Measurements from ENCODE around the gene TXLNB. TPM values are rescaled to one million over a fixed set of nuclear protein-coding genes. Genes with fewer than 3 reads are reported as not detected.
"Not testable (repeated sequence)": the region's sequence is repeated elsewhere in the genome, so short reads cannot be mapped to it uniquely, and the experiment has no call there.

The TXLNB gene
- polyA plus RNA-seq, 1 donor: 1.2 TPM

GRCh38 chr6:139293230-139293629 is 1.4 kb upstream of the TXLNB start:
- not testable (repeated sequence) for DNase-seq; H3K27me3 ChIP-seq (ENCODE audit: control insufficient read depth, insufficient read depth, low read length); H3K36me3 ChIP-seq (ENCODE audit: control insufficient read depth, insufficient read depth, low read length); H3K4me1 ChIP-seq (ENCODE audit: control insufficient read depth, insufficient read depth, low read length); H3K4me3 ChIP-seq (ENCODE audit: low read length); H3K27ac ChIP-seq (ENCODE audit: low read length); H3K9me3 ChIP-seq (ENCODE audit: control insufficient read depth, low read depth, low read length)
- 97% methylated on average over 6 of the region's 10 CpGs for WGBS (ENCODE audit: insufficient coverage, low lambda C conversion rate)

DNA sequence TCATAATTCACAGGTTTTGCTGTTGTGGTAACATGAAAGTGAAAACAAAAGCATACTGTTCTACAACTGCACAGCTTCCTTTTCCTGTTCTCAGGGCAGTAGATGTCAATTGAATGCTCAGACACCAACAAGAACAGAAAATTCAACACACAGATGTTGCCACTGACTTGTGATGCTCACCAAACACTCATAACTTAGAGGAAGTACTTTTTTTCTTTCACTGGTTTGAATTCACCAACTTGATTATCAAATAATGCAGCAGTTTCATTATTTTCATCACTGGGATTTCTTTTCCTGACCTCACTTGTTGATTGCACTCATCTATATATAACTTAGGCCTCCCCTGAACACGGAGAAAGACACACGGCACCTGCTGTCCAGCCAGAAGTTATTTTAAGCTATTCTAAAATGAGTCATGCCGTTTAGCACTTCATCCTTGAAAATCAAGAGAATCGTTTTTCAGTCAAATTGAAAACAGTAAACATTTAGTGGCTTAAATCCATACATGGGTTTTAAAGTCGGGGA is 949 bp downstream of the TXLNB start:
- H3K27me3 ChIP-seq (ENCODE audit: control insufficient read depth, insufficient read depth, low read length): no peaks in the 10 kb centered on the region
- H3K9me3 ChIP-seq (ENCODE audit: control insufficient read depth, low read depth, low read length): peaks cover 2% of the 10 kb centered on the region
- H3K36me3 ChIP-seq (ENCODE audit: control insufficient read depth, insufficient read depth, low read length): no peaks in the 10 kb centered on the region
- DNase-seq: peak; percentile 28 to 38
- H3K4me3 ChIP-seq (ENCODE audit: low read length): no peak overlapping the region
- H3K27ac ChIP-seq (ENCODE audit: low read length): peak overlapping the region; percentile 21
- 63% methylated on average over 4 of the region's 5 CpGs for WGBS (ENCODE audit: insufficient coverage, low lambda C conversion rate)
- H3K4me1 ChIP-seq (ENCODE audit: control insufficient read depth, insufficient read depth, low read length): no peaks in the 10 kb centered on the region

- WGBS (ENCODE audit: insufficient coverage, low lambda C conversion rate): no CpG with 5 or more reads among the region's 10 CpGs
- Histone ChIP-seq H3K9me3 (ENCODE audit: control insufficient read depth, low read depth, low read length) (no peaks in the 10 kb centered on the region), H3K4me3 (ENCODE audit: low read length) (no peak overlapping the region), H3K36me3 (ENCODE audit: control insufficient read depth, insufficient read depth, low read length) (no peaks in the 10 kb centered on the region), H3K4me1 (ENCODE audit: control insufficient read depth, insufficient read depth, low read length) (no peaks in the 10 kb centered on the region), H3K27ac (ENCODE audit: low read length) (no peak overlapping the region), H3K27me3 (ENCODE audit: control insufficient read depth, insufficient read depth, low read length) (no peaks in the 10 kb centered on the region)
- DNase-seq: no peak
Observed at GRCh38 chr6:139289233-139289632, 2.6 kb downstream of the TXLNB start.

GRCh38 chr6:139288496-139289040 is 3.2 kb downstream of the TXLNB start:
- no peaks in the 10 kb centered on the region for H3K4me1 ChIP-seq (ENCODE audit: control insufficient read depth, insufficient read depth, low read length)
- DNase-seq: no peak

DNA sequence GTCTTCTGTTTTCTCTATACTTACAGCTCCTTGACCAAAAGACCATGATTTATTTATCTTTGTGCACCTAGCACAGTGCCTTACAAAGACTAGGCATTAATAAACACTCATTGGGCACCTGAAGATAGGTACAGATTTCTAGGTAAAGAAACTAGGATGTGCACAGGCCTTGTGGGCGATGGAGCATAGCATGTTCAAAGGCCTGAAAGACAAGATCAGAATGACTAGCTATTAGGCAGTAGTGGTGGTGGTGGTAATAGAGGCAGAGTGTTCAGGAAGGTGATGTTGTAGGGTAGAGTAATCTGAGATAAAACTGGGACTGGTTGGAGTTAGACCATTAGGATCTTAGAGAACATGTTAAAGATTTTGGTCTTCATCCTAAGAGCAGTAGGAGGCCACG is 3.9 kb downstream of the TXLNB start:
- Histone ChIP-seq H3K4me1 (ENCODE audit: control insufficient read depth, insufficient read depth, low read length) (no peaks in the 10 kb centered on the region), H3K4me3 (ENCODE audit: low read length) (no peak overlapping the region), H3K27me3 (ENCODE audit: control insufficient read depth, insufficient read depth, low read length) (no peaks in the 10 kb centered on the region), H3K27ac (ENCODE audit: low read length) (no peak overlapping the region), H3K36me3 (ENCODE audit: control insufficient read depth, insufficient read depth, low read length) (no peaks in the 10 kb centered on the region), H3K9me3 (ENCODE audit: control insufficient read depth, low read depth, low read length) (no peaks in the 10 kb centered on the region)
- WGBS (ENCODE audit: insufficient coverage, low lambda C conversion rate): 100% methylated on average over 1 of the region's 2 CpGs
- no peak for DNase-seq

More at GRCh38 chr6:139288496-139289040, 3.2 kb downstream of the TXLNB start:
- Histone ChIP-seq H3K36me3 (ENCODE audit: control insufficient read depth, insufficient read depth, low read length) (no peaks in the 10 kb centered on the region), H3K27ac (ENCODE audit: low read length) (no peak overlapping the region), H3K9me3 (ENCODE audit: control insufficient read depth, low read depth, low read length) (no peaks in the 10 kb centered on the region), H3K4me3 (ENCODE audit: low read length) (no peak overlapping the region), H3K27me3 (ENCODE audit: control insufficient read depth, insufficient read depth, low read length) (no peaks in the 10 kb centered on the region)
- WGBS (ENCODE audit: insufficient coverage, low lambda C conversion rate): 80% methylated on average over 1 of the region's 8 CpGs

DNA sequence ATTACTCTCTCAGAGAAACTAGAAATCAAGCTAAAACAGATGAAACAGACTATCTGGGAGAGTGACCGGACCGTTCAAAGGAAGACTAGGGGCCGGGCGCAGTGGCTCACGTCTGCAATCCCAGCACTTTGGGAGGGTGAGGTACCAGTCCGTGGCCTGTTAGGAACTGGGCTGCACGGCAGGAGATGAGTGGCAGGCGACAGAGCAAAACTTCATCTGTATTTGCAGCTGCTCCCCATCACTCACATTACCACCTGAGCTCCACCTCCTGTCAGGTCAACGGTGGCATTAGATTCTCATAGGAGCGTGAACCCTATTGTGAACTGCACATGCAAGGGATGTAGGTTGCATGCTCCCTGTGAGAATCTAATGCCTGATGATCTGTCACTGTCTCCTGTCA is 5.4 kb downstream of the TXLNB start:
- H3K4me1 ChIP-seq (ENCODE audit: control insufficient read depth, insufficient read depth, low read length); H3K9me3 ChIP-seq (ENCODE audit: control insufficient read depth, low read depth, low read length); H3K36me3 ChIP-seq (ENCODE audit: control insufficient read depth, insufficient read depth, low read length); H3K27me3 ChIP-seq (ENCODE audit: control insufficient read depth, insufficient read depth, low read length); H3K27ac ChIP-seq (ENCODE audit: low read length); H3K4me3 ChIP-seq (ENCODE audit: low read length); DNase-seq: not testable (repeated sequence)
- WGBS (ENCODE audit: insufficient coverage, low lambda C conversion rate): 100% methylated on average over 2 of the region's 10 CpGs

GRCh38 chr6:139285590-139285989 is 6.2 kb downstream of the TXLNB start:
- no CpG with 5 or more reads among the region's 6 CpGs for WGBS (ENCODE audit: insufficient coverage, low lambda C conversion rate)
- Histone ChIP-seq H3K27ac (ENCODE audit: low read length) (no peak overlapping the region), H3K4me1 (ENCODE audit: control insufficient read depth, insufficient read depth, low read length) (no peaks in the 10 kb centered on the region), H3K9me3 (ENCODE audit: control insufficient read depth, low read depth, low read length) (no peaks in the 10 kb centered on the region), H3K27me3 (ENCODE audit: control insufficient read depth, insufficient read depth, low read length) (no peaks in the 10 kb centered on the region), H3K4me3 (ENCODE audit: low read length) (no peak overlapping the region), H3K36me3 (ENCODE audit: control insufficient read depth, insufficient read depth, low read length) (no peaks in the 10 kb centered on the region)
- DNase-seq: no peak

- H3K36me3 ChIP-seq (ENCODE audit: control insufficient read depth, insufficient read depth, low read length): no peaks in the 10 kb centered on the region
- no peak overlapping the region for H3K4me3 ChIP-seq (ENCODE audit: low read length)
- H3K27me3 ChIP-seq (ENCODE audit: control insufficient read depth, insufficient read depth, low read length): no peaks in the 10 kb centered on the region
- H3K27ac ChIP-seq (ENCODE audit: low read length): no peak overlapping the region
- DNase-seq: no peak
- H3K9me3 ChIP-seq (ENCODE audit: control insufficient read depth, low read depth, low read length): no peaks in the 10 kb centered on the region
- H3K4me1 ChIP-seq (ENCODE audit: control insufficient read depth, insufficient read depth, low read length): no peaks in the 10 kb centered on the region
- no CpG with 5 or more reads among the region's 3 CpGs for WGBS (ENCODE audit: insufficient coverage, low lambda C conversion rate)
Observed at GRCh38 chr6:139284789-139285188, 7.0 kb downstream of the TXLNB start.

GRCh38 chr6:139282684-139283083 is 9.1 kb downstream of the TXLNB start:
- no peak for DNase-seq
- Histone ChIP-seq H3K9me3 (ENCODE audit: control insufficient read depth, low read depth, low read length) (no peaks in the 10 kb centered on the region), H3K27ac (ENCODE audit: low read length) (no peak overlapping the region), H3K27me3 (ENCODE audit: control insufficient read depth, insufficient read depth, low read length) (no peaks in the 10 kb centered on the region), H3K4me3 (ENCODE audit: low read length) (no peak overlapping the region), H3K36me3 (ENCODE audit: control insufficient read depth, insufficient read depth, low read length) (no peaks in the 10 kb centered on the region), H3K4me1 (ENCODE audit: control insufficient read depth, insufficient read depth, low read length) (no peaks in the 10 kb centered on the region)
- no CpG with 5 or more reads among the region's 3 CpGs for WGBS (ENCODE audit: insufficient coverage, low lambda C conversion rate)

DNA sequence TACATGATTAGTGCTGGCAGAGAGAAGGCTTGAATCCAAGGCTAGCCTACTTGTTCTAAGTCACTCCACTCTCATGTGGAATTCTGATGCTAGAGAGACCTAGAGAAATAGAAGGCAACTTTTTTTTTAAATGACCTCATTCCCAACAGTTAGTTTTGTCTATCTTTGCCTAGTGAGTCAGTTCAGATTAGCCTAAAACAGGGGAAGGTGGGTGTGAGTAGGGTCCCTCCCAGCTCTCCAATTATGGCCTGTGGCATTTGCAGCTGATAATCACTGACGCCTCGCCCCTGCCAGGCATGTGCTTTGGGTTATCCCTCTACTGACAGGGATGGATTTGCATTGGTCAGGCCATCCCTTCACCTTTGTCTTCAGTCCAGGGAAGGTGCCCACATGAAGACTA is 13.6 kb downstream of the TXLNB start:
- no CpG with 5 or more reads among the region's 2 CpGs for WGBS (ENCODE audit: insufficient coverage, low lambda C conversion rate)
- Histone ChIP-seq H3K27ac (ENCODE audit: low read length) (no peak overlapping the region), H3K27me3 (ENCODE audit: control insufficient read depth, insufficient read depth, low read length) (no peaks in the 10 kb centered on the region), H3K36me3 (ENCODE audit: control insufficient read depth, insufficient read depth, low read length) (no peaks in the 10 kb centered on the region), H3K9me3 (ENCODE audit: control insufficient read depth, low read depth, low read length) (no peaks in the 10 kb centered on the region), H3K4me3 (ENCODE audit: low read length) (no peak overlapping the region), H3K4me1 (ENCODE audit: control insufficient read depth, insufficient read depth, low read length) (no peaks in the 10 kb centered on the region)
- DNase-seq: no peak

GRCh38 chr6:139277587-139277986 is 14.2 kb downstream of the TXLNB start:
- WGBS (ENCODE audit: insufficient coverage, low lambda C conversion rate): no CpG with 5 or more reads among the region's 1 CpG
- no peak overlapping the region for H3K4me3 ChIP-seq (ENCODE audit: low read length)
- no peak for DNase-seq
- no peaks in the 10 kb centered on the region for H3K27me3 ChIP-seq (ENCODE audit: control insufficient read depth, insufficient read depth, low read length)
- H3K4me1 ChIP-seq (ENCODE audit: control insufficient read depth, insufficient read depth, low read length): no peaks in the 10 kb centered on the region
- H3K36me3 ChIP-seq (ENCODE audit: control insufficient read depth, insufficient read depth, low read length): no peaks in the 10 kb centered on the region
- no peak overlapping the region for H3K27ac ChIP-seq (ENCODE audit: low read length)
- no peaks in the 10 kb centered on the region for H3K9me3 ChIP-seq (ENCODE audit: control insufficient read depth, low read depth, low read length)

All from large intestine (tissue), 3 donors.